Stimulated activated CD4-positive, alpha-beta T cell treated with anti-CD3 and anti-CD28 coated beads, Interleukin-12 subunit alpha, Interleukin-12 subunit beta, amount 100 ng/mL, for 24 hours (primary cell): Measurements from ENCODE around the gene RANGAP1.

ENCODE experiments used
- DNase-seq, 2 experiments: peaks; one replicate each; pipeline ENCODE4 v3.0.0-alpha.2; 2020; ENCODE audit warnings: low read depth in 2 of 2

RANGAP1 gene

DNA sequence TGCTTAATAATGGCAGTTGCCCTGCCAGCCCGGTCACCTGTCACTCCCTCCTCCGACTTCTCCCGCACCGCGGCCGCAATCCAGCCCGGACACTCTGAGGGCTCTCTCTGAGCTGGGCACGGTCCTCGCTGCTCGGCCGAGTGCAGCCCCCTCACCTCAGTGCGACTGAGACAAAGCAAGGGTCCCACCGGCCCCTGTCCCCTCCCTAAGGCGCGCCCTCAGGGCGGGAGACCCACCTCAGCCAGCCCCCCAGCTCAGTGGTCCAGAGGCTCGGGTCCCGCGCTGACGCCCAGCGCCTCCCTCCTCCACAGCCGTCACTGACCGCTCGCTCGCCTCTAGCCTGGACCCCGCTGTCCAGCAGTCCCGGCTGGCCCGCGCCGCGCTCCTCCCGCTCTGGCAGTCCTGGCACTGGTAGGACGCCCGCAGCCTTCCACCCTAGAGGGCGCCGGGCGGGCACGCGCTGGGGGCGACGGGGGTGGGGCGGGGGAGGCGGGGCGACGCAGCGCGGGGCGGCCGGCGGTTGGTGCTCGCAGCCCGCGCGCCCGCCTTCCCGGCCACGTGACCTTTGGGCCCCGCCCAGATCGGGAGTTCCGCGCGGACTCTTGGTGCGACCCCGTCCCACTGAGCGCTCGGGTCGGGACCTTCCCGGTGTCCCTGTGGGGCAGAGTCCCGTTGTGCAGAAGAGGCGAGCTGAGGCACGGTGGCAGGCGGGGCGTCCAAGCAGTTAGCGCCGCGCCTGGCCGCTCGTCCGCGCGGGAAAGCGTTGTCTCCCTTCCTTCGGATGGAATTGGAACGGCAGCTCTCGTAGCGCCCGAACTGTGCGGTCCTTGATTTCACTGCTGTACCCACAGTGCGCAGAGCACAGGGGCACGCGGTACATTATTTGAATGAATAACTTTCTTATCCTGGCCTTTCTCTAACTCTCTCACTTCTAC, 88.7 kb downstream of the RANGAP1 start:
- peak; percentile 61 to 80 for DNase-seq
